ENCODE measurements around the gene IPO11. TPM values are rescaled to one million over a fixed set of nuclear protein-coding genes. Genes with fewer than 3 reads are reported as not detected.

The IPO11 gene
- total RNA-seq, 1 donor from 2014 or later, result 66.9 TPM

GRCh38 chr5:62579761-62580160, 167.2 kb downstream of the IPO11 start:
- Histone ChIP-seq H3K79me2 (ENCODE audit: low read depth) (no peaks in the 10 kb centered on the region), H3K36me3 (no peaks in the 10 kb centered on the region), H2AFZ (replicated peaks) (no peak overlapping the region), H3K27me3 (no peaks in the 10 kb centered on the region), H3K4me3 (no peak overlapping the region), H3K27ac (no peak overlapping the region), H3K4me1 (peaks cover 8% of the 10 kb centered on the region), H3F3A (ENCODE audit: low read depth) (no peaks in the 10 kb centered on the region), H3K9me3 (ENCODE audit: low read depth) (no peaks in the 10 kb centered on the region), H3K9ac (no peak overlapping the region), H4K20me1 (ENCODE audit: low read depth) (no peaks in the 10 kb centered on the region), H3K4me2 (no peak overlapping the region)
- Mint-ChIP-seq H3K27ac (no peak overlapping the region), H3K4me3 (no peak overlapping the region), H3K36me3 (peaks cover 5% of the 10 kb centered on the region), H3K4me1 (peaks cover 8% of the 10 kb centered on the region), H3K27me3 (ENCODE audit: insufficient read depth, low read depth) (no peaks in the 10 kb centered on the region), H3K9me3 (no peaks in the 10 kb centered on the region)
- TF ChIP-seq EZH2 (IDR thresholded peaks at IDR 0.05) (no peak), CTCF (IDR thresholded peaks at IDR 0.05) (no peak), EZH2phosphoT487 (IDR thresholded peaks at IDR 0.05) (no peak)
- DNase-seq (ENCODE audit: low spot score), result no peak

- DNase-seq (ENCODE audit: low spot score), result no peak
- no peak for TF ChIP-seq EZH2 (IDR thresholded peaks at IDR 0.05)
- TF ChIP-seq EZH2phosphoT487 (IDR thresholded peaks at IDR 0.05), result no peak
- no peak for TF ChIP-seq CTCF (IDR thresholded peaks at IDR 0.05)
- no peaks in the 10 kb centered on the region for H3F3A ChIP-seq (ENCODE audit: low read depth)
- Mint-ChIP-seq H3K27ac (no peak overlapping the region), H3K9me3 (no peaks in the 10 kb centered on the region), H3K27me3 (ENCODE audit: insufficient read depth, low read depth) (no peaks in the 10 kb centered on the region), H3K4me3 (no peak overlapping the region), H3K36me3 (no peaks in the 10 kb centered on the region), H3K4me1 (peaks cover 3% of the 10 kb centered on the region)
- no peak overlapping the region for H3K4me2 ChIP-seq
- H3K4me1 ChIP-seq, result peaks cover 8% of the 10 kb centered on the region
- H3K27ac ChIP-seq, result no peak overlapping the region
- H3K36me3 ChIP-seq, result no peaks in the 10 kb centered on the region
- no peaks in the 10 kb centered on the region for H4K20me1 ChIP-seq (ENCODE audit: low read depth)
- H3K79me2 ChIP-seq (ENCODE audit: low read depth), result no peaks in the 10 kb centered on the region
- no peak overlapping the region for H3K4me3 ChIP-seq
- H2AFZ ChIP-seq (replicated peaks), result no peak overlapping the region
- no peaks in the 10 kb centered on the region for H3K27me3 ChIP-seq
- H3K9me3 ChIP-seq (ENCODE audit: low read depth), result no peaks in the 10 kb centered on the region
- H3K9ac ChIP-seq, result no peak overlapping the region
These were observed 169.5 kb downstream of the IPO11 start for GRCh38 chr5:62581836-62582597.

GRCh38 chr5:62584391-62584790, 171.8 kb downstream of the IPO11 start:
- Mint-ChIP-seq H3K27me3 (ENCODE audit: insufficient read depth, low read depth) (no peaks in the 10 kb centered on the region), H3K36me3 (peaks cover 3% of the 10 kb centered on the region), H3K4me1 (no peaks in the 10 kb centered on the region), H3K9me3 (no peaks in the 10 kb centered on the region), H3K27ac (no peak overlapping the region), H3K4me3 (no peak overlapping the region)
- H2AFZ ChIP-seq (replicated peaks), result no peak overlapping the region
- no peaks in the 10 kb centered on the region for H3K36me3 ChIP-seq
- DNase-seq (ENCODE audit: low spot score), result no peak
- no peaks in the 10 kb centered on the region for H3K27me3 ChIP-seq
- no peak overlapping the region for H3K27ac ChIP-seq
- no peaks in the 10 kb centered on the region for H3K9me3 ChIP-seq (ENCODE audit: low read depth)
- no peak overlapping the region for H3K9ac ChIP-seq
- no peak overlapping the region for H3K4me3 ChIP-seq
- no peaks in the 10 kb centered on the region for H4K20me1 ChIP-seq (ENCODE audit: low read depth)
- TF ChIP-seq EZH2 (IDR thresholded peaks at IDR 0.05) (no peak), CTCF (IDR thresholded peaks at IDR 0.05) (no peak), EZH2phosphoT487 (IDR thresholded peaks at IDR 0.05) (no peak)
- H3K4me1 ChIP-seq, result peaks cover 7% of the 10 kb centered on the region
- no peaks in the 10 kb centered on the region for H3F3A ChIP-seq (ENCODE audit: low read depth)
- H3K4me2 ChIP-seq, result no peak overlapping the region
- no peaks in the 10 kb centered on the region for H3K79me2 ChIP-seq (ENCODE audit: low read depth)
